ENCODE measurements around the gene TMEM218. TPM values are rescaled to one million over a fixed set of nuclear protein-coding genes. Genes with fewer than 3 reads are reported as not detected.

TMEM218 gene
- total RNA-seq, 1 donor from 2014 or later = 19.0 TPM

- TF ChIP-seq, protein P1, sequence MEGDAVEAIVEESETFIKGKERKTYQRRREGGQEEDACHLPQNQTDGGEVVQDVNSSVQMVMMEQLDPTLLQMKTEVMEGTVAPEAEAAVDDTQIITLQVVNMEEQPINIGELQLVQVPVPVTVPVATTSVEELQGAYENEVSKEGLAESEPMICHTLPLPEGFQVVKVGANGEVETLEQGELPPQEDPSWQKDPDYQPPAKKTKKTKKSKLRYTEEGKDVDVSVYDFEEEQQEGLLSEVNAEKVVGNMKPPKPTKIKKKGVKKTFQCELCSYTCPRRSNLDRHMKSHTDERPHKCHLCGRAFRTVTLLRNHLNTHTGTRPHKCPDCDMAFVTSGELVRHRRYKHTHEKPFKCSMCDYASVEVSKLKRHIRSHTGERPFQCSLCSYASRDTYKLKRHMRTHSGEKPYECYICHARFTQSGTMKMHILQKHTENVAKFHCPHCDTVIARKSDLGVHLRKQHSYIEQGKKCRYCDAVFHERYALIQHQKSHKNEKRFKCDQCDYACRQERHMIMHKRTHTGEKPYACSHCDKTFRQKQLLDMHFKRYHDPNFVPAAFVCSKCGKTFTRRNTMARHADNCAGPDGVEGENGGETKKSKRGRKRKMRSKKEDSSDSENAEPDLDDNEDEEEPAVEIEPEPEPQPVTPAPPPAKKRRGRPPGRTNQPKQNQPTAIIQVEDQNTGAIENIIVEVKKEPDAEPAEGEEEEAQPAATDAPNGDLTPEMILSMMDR (IDR thresholded peaks at IDR 0.05) = no peak
- intact Hi-C loops (cut with DNase I) = no loop called here
- no peak overlapping the region for H3K27ac ChIP-seq
- DNase-seq = no peak
- no peaks in the 10 kb centered on the region for H3K36me3 ChIP-seq
- no peaks in the 10 kb centered on the region for H3K27me3 ChIP-seq
- no peak for ATAC-seq
- H3K4me3 ChIP-seq = no peak overlapping the region
- no peaks in the 10 kb centered on the region for H3K4me1 ChIP-seq
- no peaks in the 10 kb centered on the region for H3K9me3 ChIP-seq
Measured at GRCh38 chr11:125055107-125055715, 56.2 kb downstream of the TMEM218 start.

DNA sequence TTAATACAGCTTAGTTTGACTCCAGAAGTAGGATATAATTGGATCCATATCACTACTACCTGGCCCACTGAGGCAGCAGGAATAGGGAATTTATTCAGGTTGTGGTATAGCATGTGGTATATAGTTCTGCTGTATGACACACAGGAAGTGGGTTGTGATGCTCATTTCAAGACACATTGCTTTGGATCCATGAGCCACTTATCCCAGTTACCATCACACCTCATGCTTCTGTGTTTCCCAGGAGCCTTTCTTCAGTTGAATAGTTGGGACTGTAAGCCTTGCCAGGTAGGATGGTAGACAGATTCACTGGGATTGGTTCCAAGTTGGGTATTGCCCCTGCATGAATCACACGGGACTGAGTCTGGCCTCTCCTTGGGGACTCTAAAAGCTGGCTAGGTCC is 58.3 kb downstream of the TMEM218 start:
- DNase-seq = no peak
- intact Hi-C loops (cut with DNase I) = no loop called here
- ATAC-seq = no peak
- no peaks in the 10 kb centered on the region for H3K27me3 ChIP-seq
- H3K27ac ChIP-seq = no peak overlapping the region
- H3K4me3 ChIP-seq = no peak overlapping the region
- H3K4me1 ChIP-seq = no peaks in the 10 kb centered on the region
- H3K9me3 ChIP-seq = no peaks in the 10 kb centered on the region
- no peaks in the 10 kb centered on the region for H3K36me3 ChIP-seq
- TF ChIP-seq, protein P1 (IDR thresholded peaks at IDR 0.05) = no peak

- ATAC-seq (no peak), DNase-seq (no peak)
- TF ChIP-seq, protein P1 (IDR thresholded peaks at IDR 0.05) = no peak
- intact Hi-C loops (cut with DNase I) = no loop called here
- Histone ChIP-seq H3K4me1 (no peaks in the 10 kb centered on the region), H3K36me3 (no peaks in the 10 kb centered on the region), H3K27me3 (no peaks in the 10 kb centered on the region), H3K4me3 (no peak overlapping the region), H3K27ac (no peak overlapping the region), H3K9me3 (no peaks in the 10 kb centered on the region)
Measured at GRCh38 chr11:125052047-125052446, 59.4 kb downstream of the TMEM218 start.

- no peaks in the 10 kb centered on the region for H3K27me3 ChIP-seq
- no peaks in the 10 kb centered on the region for H3K4me1 ChIP-seq
- ATAC-seq = no peak
- H3K36me3 ChIP-seq = no peaks in the 10 kb centered on the region
- H3K4me3 ChIP-seq = no peak overlapping the region
- TF ChIP-seq, protein P1 (IDR thresholded peaks at IDR 0.05) = no peak
- H3K9me3 ChIP-seq = no peaks in the 10 kb centered on the region
- DNase-seq = no peak
- no peak overlapping the region for H3K27ac ChIP-seq
- intact Hi-C loops (cut with DNase I) = no loop called here
Measured at GRCh38 chr11:125049164-125049792, 62.1 kb downstream of the TMEM218 start.

Other genes starting within 250 kb of the TMEM218 start
- 12.6 TPM for gene ROBO3, start 246.2 kb downstream of the TMEM218 start, total RNA-seq
- gene ROBO4, start 213.8 kb downstream of the TMEM218 start, total RNA-seq = 75.0 TPM
- gene HEPN1, start 192.4 kb downstream of the TMEM218 start, total RNA-seq = not detected
- gene HEPACAM, start 175.6 kb downstream of the TMEM218 start, total RNA-seq = 0.14 TPM
- gene CCDC15, start 157.4 kb downstream of the TMEM218 start, total RNA-seq = 1.5 TPM
- 25.1 TPM for gene SLC37A2, start 48.3 kb downstream of the TMEM218 start, total RNA-seq
- gene PKNOX2, start 53.1 kb upstream of the TMEM218 start, total RNA-seq = 17.8 TPM